SK-N-MC (cell line): ENCODE data around the gene SLC35E3.

Source experiments
- EZH2 ChIP-seq: fragments of 200-600 bp; sonication (generic); IDR thresholded peaks from one replicate; pipeline ENCODE4 v1.6.1; 2017; ENCODE audit warnings: antibody characterized with exemption
- FOXP2 ChIP-seq: optimal IDR thresholded peaks from 2 replicates; pipeline ENCODE3; 2011; ENCODE audit warnings: mild to moderate bottlenecking, moderate library complexity; ENCODE audit not compliant: insufficient read depth; ENCODE audit errors: extremely low read length, control extremely low read depth
- POLR2AphosphoS5 ChIP-seq: IDR thresholded peaks from 2 replicates; pipeline ENCODE4 v1.6.1; 2012; ENCODE audit warnings: mild to moderate bottlenecking, low read depth, low read length, borderline replicate concordance

- no peak for TF ChIP-seq POLR2AphosphoS5
- no peak for TF ChIP-seq EZH2
- no peak for TF ChIP-seq FOXP2
These were observed 59.7 kb downstream of the SLC35E3 start for GRCh38 chr12:68805592-68806120.
